Measurements from ENCODE around the gene DISC1.

Gene DISC1

DNA sequence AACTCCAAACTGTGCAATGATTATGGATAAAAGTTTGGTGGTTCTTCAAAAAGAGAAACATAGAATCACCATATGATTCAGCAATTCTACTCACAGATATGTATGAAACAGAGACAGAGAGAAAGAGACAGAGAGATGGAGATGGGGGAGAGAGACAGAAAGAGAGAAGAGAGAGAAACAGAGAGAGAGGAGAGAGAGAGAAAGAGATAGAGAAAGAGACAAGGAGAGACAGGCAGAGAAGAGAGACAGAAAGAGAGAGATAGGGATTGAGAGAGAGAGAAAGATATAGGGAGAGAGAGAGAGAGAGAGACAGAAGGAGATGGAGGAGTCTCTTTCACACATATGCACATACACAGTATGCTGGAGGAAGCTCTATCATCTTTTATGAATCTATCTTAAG is 87.8 kb downstream of the DISC1 start:
- TF ChIP-seq, protein P1, sequence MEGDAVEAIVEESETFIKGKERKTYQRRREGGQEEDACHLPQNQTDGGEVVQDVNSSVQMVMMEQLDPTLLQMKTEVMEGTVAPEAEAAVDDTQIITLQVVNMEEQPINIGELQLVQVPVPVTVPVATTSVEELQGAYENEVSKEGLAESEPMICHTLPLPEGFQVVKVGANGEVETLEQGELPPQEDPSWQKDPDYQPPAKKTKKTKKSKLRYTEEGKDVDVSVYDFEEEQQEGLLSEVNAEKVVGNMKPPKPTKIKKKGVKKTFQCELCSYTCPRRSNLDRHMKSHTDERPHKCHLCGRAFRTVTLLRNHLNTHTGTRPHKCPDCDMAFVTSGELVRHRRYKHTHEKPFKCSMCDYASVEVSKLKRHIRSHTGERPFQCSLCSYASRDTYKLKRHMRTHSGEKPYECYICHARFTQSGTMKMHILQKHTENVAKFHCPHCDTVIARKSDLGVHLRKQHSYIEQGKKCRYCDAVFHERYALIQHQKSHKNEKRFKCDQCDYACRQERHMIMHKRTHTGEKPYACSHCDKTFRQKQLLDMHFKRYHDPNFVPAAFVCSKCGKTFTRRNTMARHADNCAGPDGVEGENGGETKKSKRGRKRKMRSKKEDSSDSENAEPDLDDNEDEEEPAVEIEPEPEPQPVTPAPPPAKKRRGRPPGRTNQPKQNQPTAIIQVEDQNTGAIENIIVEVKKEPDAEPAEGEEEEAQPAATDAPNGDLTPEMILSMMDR (conservative IDR thresholded peaks at IDR 0.05), result no peak
- TF ChIP-seq ZFX (IDR thresholded peaks at IDR 0.05), result no peak
- no peak overlapping the region for H3K27ac ChIP-seq

DNA sequence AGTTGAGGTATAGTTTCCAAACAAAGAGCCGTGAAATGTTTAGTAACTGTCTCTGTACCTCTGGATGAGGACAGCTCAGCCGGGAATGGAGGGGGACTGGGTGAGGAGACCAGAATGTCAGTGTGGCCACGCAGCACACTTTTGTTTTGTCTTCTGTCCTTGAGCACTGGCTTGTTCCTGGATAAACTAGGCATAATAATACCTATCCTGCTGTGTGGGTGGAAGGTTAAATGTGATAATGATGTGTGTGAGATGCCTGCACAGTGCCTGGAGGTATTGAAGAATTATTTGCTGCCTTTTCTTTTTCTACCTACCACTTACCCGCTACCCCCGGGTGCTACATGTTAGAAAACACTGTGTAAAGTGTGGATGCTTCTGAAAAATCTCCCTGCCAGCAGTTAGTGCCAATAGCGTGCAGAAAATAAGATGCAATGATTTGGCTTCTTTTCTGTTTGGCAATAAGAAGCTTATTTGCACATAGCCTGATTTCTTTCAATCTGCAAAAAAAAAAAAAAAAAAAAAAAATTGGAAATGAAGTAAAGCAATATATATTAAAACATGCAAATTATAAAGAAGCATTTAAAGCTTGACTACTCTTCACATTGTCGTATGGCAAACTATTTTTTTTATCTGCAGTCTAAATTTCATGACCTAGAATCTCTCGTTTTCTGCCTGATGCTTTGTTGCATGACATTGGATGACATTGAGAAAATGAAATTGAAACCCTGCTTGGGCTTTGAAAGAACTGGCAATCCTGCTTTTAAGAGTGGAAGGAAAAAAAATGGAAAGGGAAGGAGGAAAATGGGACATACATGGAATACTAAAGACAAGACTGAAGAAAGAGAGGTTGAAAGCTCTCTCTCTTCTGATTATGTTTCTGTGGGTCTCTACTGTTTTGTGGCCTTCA is 89.5 kb downstream of the DISC1 start:
- no peak overlapping the region for H3K27ac ChIP-seq
- TF ChIP-seq, protein P1 (conservative IDR thresholded peaks at IDR 0.05), result no peak
- TF ChIP-seq ZFX (IDR thresholded peaks at IDR 0.05), result no peak

DNA sequence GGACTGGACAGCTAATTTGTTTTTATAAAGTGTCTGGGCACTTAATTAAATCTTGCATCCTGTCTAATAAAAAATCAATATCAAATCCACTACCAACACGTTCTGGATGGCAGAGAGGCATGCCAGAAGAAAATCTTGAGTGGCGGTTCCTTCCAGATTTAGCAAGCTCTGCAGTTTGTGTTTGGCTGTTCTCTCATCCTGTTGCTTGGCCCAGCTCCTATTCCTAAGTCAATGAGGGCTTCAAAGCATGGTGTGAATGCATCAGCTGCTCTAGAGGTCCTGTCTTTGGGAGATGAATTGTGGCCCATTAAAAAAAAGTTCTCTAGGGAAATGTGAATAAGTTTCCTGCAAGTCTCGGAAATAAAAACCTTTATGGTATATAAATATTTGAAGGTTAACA is 90.3 kb downstream of the DISC1 start:
- no peak overlapping the region for H3K27ac ChIP-seq
- no peak for TF ChIP-seq ZFX (IDR thresholded peaks at IDR 0.05)
- TF ChIP-seq, protein P1 (conservative IDR thresholded peaks at IDR 0.05), result no peak

DNA sequence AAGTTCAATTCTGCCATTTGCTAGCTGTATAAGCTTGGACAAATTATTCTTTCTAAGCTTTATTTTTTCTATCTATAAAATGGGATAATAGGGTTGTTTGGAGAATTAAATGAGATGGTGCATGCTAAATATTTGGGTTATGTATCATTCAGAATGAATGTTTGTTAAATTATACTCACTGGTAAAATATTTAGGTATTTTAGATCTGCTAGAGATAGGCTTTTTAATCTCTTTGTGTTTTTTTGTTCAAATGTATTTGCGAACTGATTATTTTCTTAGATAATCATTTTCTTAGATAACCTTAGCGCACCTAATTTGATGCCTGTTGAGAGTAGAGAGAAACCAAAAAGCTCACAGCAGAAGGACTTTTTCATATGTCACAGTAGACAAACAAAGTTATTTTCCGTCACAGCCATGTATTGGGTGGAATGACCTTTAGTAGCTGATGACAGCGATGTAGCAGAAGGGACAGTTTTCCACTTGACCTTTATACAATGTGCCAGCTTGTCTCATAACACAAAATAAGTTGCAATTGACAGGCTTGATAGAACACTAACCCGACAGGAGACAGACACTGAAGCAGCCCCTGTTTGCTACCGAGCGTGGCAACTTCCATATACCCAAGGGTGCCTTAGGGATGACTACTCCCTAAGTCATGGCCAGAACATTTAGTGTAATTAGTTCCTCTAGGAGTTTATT is 93.0 kb downstream of the DISC1 start:
- H3K27ac ChIP-seq, result no peak overlapping the region
- TF ChIP-seq ZFX (IDR thresholded peaks at IDR 0.05), result no peak
- TF ChIP-seq, protein P1 (conservative IDR thresholded peaks at IDR 0.05), result no peak

DNA sequence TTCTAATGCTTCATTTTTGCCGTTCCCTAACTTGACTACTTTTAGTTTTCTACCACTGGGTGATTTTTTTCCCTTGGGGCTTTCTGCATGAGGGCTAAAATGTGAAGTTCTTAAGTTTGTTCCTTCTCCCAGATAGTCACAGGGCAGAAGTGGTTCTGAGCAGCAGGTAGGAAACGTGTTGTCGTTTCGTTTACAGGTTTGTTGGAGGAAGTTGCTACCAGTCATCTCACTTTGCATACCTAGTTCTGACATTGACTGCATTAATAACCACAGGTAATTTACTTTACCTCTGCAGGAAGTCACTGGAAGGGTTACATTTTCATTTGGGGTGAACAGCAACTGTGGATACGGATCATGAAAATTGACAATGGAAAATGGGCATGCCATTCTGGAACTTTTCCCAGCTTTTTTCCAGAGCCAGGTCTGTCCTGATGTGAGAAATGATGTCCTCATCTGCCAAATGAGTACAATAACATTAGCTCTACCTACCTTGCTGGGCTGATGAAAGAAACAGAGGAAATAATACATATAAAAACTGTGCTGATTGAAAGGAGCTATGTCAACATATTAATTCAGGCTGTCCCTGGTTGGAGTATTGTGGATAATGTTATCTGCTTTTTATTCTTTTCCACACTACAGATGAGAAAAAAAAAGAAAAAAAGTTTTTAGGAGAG is 94.2 kb downstream of the DISC1 start:
- TF ChIP-seq ZFX (IDR thresholded peaks at IDR 0.05), result no peak
- TF ChIP-seq, protein P1 (conservative IDR thresholded peaks at IDR 0.05), result no peak
- H3K27ac ChIP-seq, result no peak overlapping the region

DNA sequence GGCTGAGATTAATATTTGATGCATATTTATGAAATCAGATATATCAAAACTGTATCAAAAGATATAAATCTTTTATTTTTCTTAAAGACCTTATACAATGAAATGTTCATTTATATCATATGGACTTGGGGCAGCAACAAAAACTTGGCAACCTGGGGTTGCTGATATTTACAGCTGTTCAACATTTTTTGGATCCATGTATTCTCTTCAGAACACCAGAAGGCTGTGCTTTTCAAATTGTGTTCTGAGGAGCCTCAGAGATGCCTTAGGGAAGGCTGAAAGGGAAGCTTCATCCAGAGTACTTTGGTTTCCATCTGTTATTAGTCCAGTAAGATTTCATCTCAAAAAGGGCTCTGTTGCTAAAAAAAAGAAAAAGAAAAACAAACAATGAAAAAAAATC is 94.8 kb downstream of the DISC1 start:
- no peak overlapping the region for H3K27ac ChIP-seq
- no peak for TF ChIP-seq ZFX (IDR thresholded peaks at IDR 0.05)
- TF ChIP-seq, protein P1 (conservative IDR thresholded peaks at IDR 0.05), result no peak
